Neuronal stem cell (in vitro differentiated cells): ENCODE measurements around the gene DPP6.

Experiments
- DNase-seq: peaks from one replicate; pipeline ENCODE4 v3.0.0-alpha.2; 2013; ENCODE audit warnings: low spot score
- H2AFZ ChIP-seq: one replicate; pipeline ENCODE4 v1.6.1; 2013; ENCODE audit warnings: mild to moderate bottlenecking, low read length, inconsistent platforms
- H2AK5ac ChIP-seq: 2 replicates; pipeline ENCODE4 v1.6.1; 2013; ENCODE audit warnings: low read depth, mild to moderate bottlenecking, inconsistent platforms, low read length, moderate library complexity, mixed read lengths
- H2BK120ac ChIP-seq: 2 replicates; pipeline ENCODE4 v1.6.1; 2013; ENCODE audit warnings: low read depth, mild to moderate bottlenecking, inconsistent platforms, low read length, moderate library complexity, mixed read lengths
- H2BK12ac ChIP-seq: one replicate; pipeline ENCODE4 v1.6.1; 2013; ENCODE audit warnings: low read length, inconsistent platforms
- H2BK15ac ChIP-seq: 2 replicates; pipeline ENCODE4 v1.6.1; 2013; ENCODE audit warnings: mild to moderate bottlenecking, low read length, inconsistent platforms, mixed read lengths
- H2BK5ac ChIP-seq: one replicate; pipeline ENCODE4 v1.6.1; 2013; ENCODE audit warnings: inconsistent platforms, mild to moderate bottlenecking, low read length, moderate library complexity
- H3K14ac ChIP-seq: one replicate; pipeline ENCODE4 v1.6.1; 2013; ENCODE audit warnings: low read length, inconsistent platforms
- H3K18ac ChIP-seq: 2 replicates; pipeline ENCODE4 v1.6.1; 2013; ENCODE audit warnings: low read length, inconsistent platforms
- H3K23ac ChIP-seq: 2 replicates; pipeline ENCODE4 v1.6.1; 2013; ENCODE audit warnings: low read depth, mild to moderate bottlenecking, mixed read lengths, low read length, inconsistent platforms; ENCODE audit not compliant: poor library complexity
- H3K27ac ChIP-seq: replicated peaks from 3 replicates; pipeline ENCODE4 v1.5.1; 2013; ENCODE audit warnings: low read length, inconsistent platforms
- H3K27me3 ChIP-seq, 3 experiments: 2 replicates each; pipeline ENCODE4 v1.6.1; 2013; ENCODE audit warnings: low read length in 3 of 3, mild to moderate bottlenecking in 2 of 3, inconsistent platforms in 1 of 3, low read depth in 1 of 3, mixed read lengths in 1 of 3, moderate library complexity in 1 of 3; ENCODE audit not compliant: control insufficient read depth in 3 of 3, insufficient read depth in 3 of 3
- H3K36me3 ChIP-seq, 2 donors: replicated peaks in 1 of 2; 2 replicates each; pipeline ENCODE4 v1.6.1; 2013; ENCODE audit warnings: low read length in 2 of 2; ENCODE audit not compliant: control insufficient read depth in 2 of 2, insufficient read depth in 2 of 2
- H3K4ac ChIP-seq: 2 replicates; pipeline ENCODE4 v1.6.1; 2013; ENCODE audit warnings: inconsistent platforms, mild to moderate bottlenecking, low read length, moderate library complexity
- H3K4me1 ChIP-seq, 2 donors: 1 replicate in 1 of 2; 2 replicates in 1 of 2; pipeline ENCODE4 v1.6.1; 2013; ENCODE audit warnings: low read length in 2 of 2, low read depth in 1 of 2; ENCODE audit not compliant: control insufficient read depth in 2 of 2, insufficient read depth in 1 of 2
- H3K4me2 ChIP-seq: one replicate; pipeline ENCODE4 v1.6.1; 2013; ENCODE audit warnings: mild to moderate bottlenecking, low read length, inconsistent platforms; ENCODE audit not compliant: insufficient read depth, poor library complexity, severe bottlenecking
- H3K4me3 ChIP-seq, 2 donors: 2 replicates each; pipeline ENCODE4 v1.5.1; 2013; ENCODE audit warnings: low read length in 2 of 2, mild to moderate bottlenecking in 2 of 2, inconsistent platforms in 1 of 2, moderate library complexity in 1 of 2
- H3K79me1 ChIP-seq: one replicate; pipeline ENCODE4 v1.6.1; 2013; ENCODE audit warnings: low read depth, mild to moderate bottlenecking, inconsistent platforms, low read length, moderate library complexity
- H3K9ac ChIP-seq: one replicate; pipeline ENCODE4 v1.6.1; 2013; ENCODE audit warnings: mild to moderate bottlenecking, low read depth, low read length, inconsistent platforms; ENCODE audit not compliant: poor library complexity
- H3K9me3 ChIP-seq, 2 donors: replicated peaks in 1 of 2; 2 replicates each; pipeline versions ENCODE3 to v1.6.1; 2013; ENCODE audit warnings: low read length in 2 of 2, mild to moderate bottlenecking in 2 of 2, inconsistent platforms in 1 of 2, low read depth in 1 of 2, mixed read lengths in 1 of 2, moderate library complexity in 1 of 2; ENCODE audit not compliant: control insufficient read depth in 2 of 2, insufficient read depth in 1 of 2
- H4K8ac ChIP-seq: one replicate; pipeline ENCODE4 v1.6.1; 2013; ENCODE audit warnings: low read depth, mild to moderate bottlenecking, inconsistent platforms, low read length, moderate library complexity
- H4K91ac ChIP-seq: one replicate; pipeline ENCODE4 v1.6.1; 2013; ENCODE audit warnings: low read length, low read depth, mild to moderate bottlenecking, inconsistent platforms; ENCODE audit not compliant: poor library complexity
- WGBS, 2 donors: extraction: QIAGEN DNeasy Blood & Tissue Kit; methylation state at CpG; one replicate each; pipeline ENCODE4 v1.1.7; 2013; ENCODE audit warnings: missing lambda C conversion rate in 2 of 2, mixed read lengths in 1 of 2; ENCODE audit not compliant: insufficient read length in 2 of 2, insufficient replicate concordance in 1 of 2; ENCODE audit errors: extremely low coverage in 2 of 2; 5-methylcytosine and 5-hydroxymethylcytosine counted together

The DPP6 gene

GRCh38 chr7:154647625-154648024, 595.4 kb downstream of the DPP6 start:
- no peak overlapping the region for H3K4ac ChIP-seq
- no peak overlapping the region for H2BK5ac ChIP-seq
- WGBS, 2 donors = no CpG with 5 or more reads among the region's 12 CpGs
- peaks cover 0 to 2% of the 10 kb centered on the region in 2 donors for H3K9me3 ChIP-seq
- no peak overlapping the region for H3K4me3 ChIP-seq
- no peak overlapping the region for H2BK12ac ChIP-seq
- no peak overlapping the region for H3K27ac ChIP-seq
- H2BK120ac ChIP-seq = no peak overlapping the region
- no peak overlapping the region for H3K18ac ChIP-seq
- H4K8ac ChIP-seq = no peak overlapping the region
- H2AFZ ChIP-seq = no peak overlapping the region
- no peak overlapping the region for H3K9ac ChIP-seq
- H4K91ac ChIP-seq = no peak overlapping the region
- H3K4me2 ChIP-seq = no peak overlapping the region
- no peaks in the 10 kb centered on the region for H3K27me3 ChIP-seq
- DNase-seq = no peak
- no peak overlapping the region for H2BK15ac ChIP-seq
- H3K14ac ChIP-seq = no peak overlapping the region
- no peaks in the 10 kb centered on the region for H3K79me1 ChIP-seq
- H3K36me3 ChIP-seq = no peaks in the 10 kb centered on the region
- H3K23ac ChIP-seq = no peak overlapping the region
- H2AK5ac ChIP-seq = no peak overlapping the region
- no peaks in the 10 kb centered on the region for H3K4me1 ChIP-seq

GRCh38 chr7:154649015-154649414, 596.8 kb downstream of the DPP6 start:
- Histone ChIP-seq H3K9ac (no peak overlapping the region), H3K4ac (no peak overlapping the region), H3K23ac (no peak overlapping the region), H4K8ac (no peak overlapping the region), H3K4me2 (no peak overlapping the region), H3K18ac (no peak overlapping the region), H4K91ac (no peak overlapping the region), H2AFZ (no peak overlapping the region), H3K27me3 (no peaks in the 10 kb centered on the region), H3K79me1 (no peaks in the 10 kb centered on the region), H2AK5ac (no peak overlapping the region), H2BK12ac (no peak overlapping the region), H3K4me3 (no peak overlapping the region), H3K4me1 (no peaks in the 10 kb centered on the region), H3K27ac (no peak overlapping the region), H3K14ac (no peak overlapping the region), H3K36me3 (no peaks in the 10 kb centered on the region), H2BK15ac (no peak overlapping the region), H3K9me3 (peaks cover 0 to 2% of the 10 kb centered on the region in 2 donors), H2BK120ac (no peak overlapping the region), H2BK5ac (no peak overlapping the region)
- DNase-seq = no peak
- WGBS, 2 donors = no CpG with 5 or more reads among the region's 5 CpGs

- H3K27ac ChIP-seq = no peak overlapping the region
- no peak overlapping the region for H2BK15ac ChIP-seq
- peaks cover 0 to 2% of the 10 kb centered on the region in 2 donors for H3K9me3 ChIP-seq
- no peak overlapping the region for H4K8ac ChIP-seq
- H3K18ac ChIP-seq = no peak overlapping the region
- no peak overlapping the region for H2BK120ac ChIP-seq
- H3K4me2 ChIP-seq = no peak overlapping the region
- no peak overlapping the region for H3K4me3 ChIP-seq
- no peak overlapping the region for H4K91ac ChIP-seq
- H3K4ac ChIP-seq = no peak overlapping the region
- H3K4me1 ChIP-seq = no peaks in the 10 kb centered on the region
- WGBS, 2 donors = no CpG with 5 or more reads among the region's 5 CpGs
- no peak overlapping the region for H2AK5ac ChIP-seq
- no peaks in the 10 kb centered on the region for H3K27me3 ChIP-seq
- H3K14ac ChIP-seq = no peak overlapping the region
- H3K36me3 ChIP-seq = no peaks in the 10 kb centered on the region
- no peak for DNase-seq
- H3K9ac ChIP-seq = no peak overlapping the region
- H2AFZ ChIP-seq = no peak overlapping the region
- no peak overlapping the region for H3K23ac ChIP-seq
- H2BK5ac ChIP-seq = no peak overlapping the region
- H2BK12ac ChIP-seq = no peak overlapping the region
- no peaks in the 10 kb centered on the region for H3K79me1 ChIP-seq
Measured at GRCh38 chr7:154649434-154649833, 597.2 kb downstream of the DPP6 start.

- H3K4me3 ChIP-seq = no peak overlapping the region
- no peak overlapping the region for H2BK15ac ChIP-seq
- no peak overlapping the region for H3K14ac ChIP-seq
- H4K91ac ChIP-seq = no peak overlapping the region
- H3K4me2 ChIP-seq = no peak overlapping the region
- no peaks in the 10 kb centered on the region for H3K27me3 ChIP-seq
- WGBS, 2 donors = no CpG with 5 or more reads among the region's 4 CpGs
- H3K18ac ChIP-seq = no peak overlapping the region
- no peak overlapping the region for H2AFZ ChIP-seq
- no peak overlapping the region for H2AK5ac ChIP-seq
- no peaks in the 10 kb centered on the region for H3K4me1 ChIP-seq
- no peak overlapping the region for H3K9ac ChIP-seq
- no peak overlapping the region for H2BK5ac ChIP-seq
- no peak overlapping the region for H3K4ac ChIP-seq
- no peaks in the 10 kb centered on the region for H3K79me1 ChIP-seq
- no peak overlapping the region for H4K8ac ChIP-seq
- H3K23ac ChIP-seq = no peak overlapping the region
- H3K27ac ChIP-seq = no peak overlapping the region
- no peaks in the 10 kb centered on the region for H3K36me3 ChIP-seq
- no peak overlapping the region for H2BK120ac ChIP-seq
- peaks cover 0 to 2% of the 10 kb centered on the region in 2 donors for H3K9me3 ChIP-seq
- no peak for DNase-seq
- H2BK12ac ChIP-seq = no peak overlapping the region
Measured at GRCh38 chr7:154650275-154650674, 598.1 kb downstream of the DPP6 start.
